ENCODE data around the gene FTO. TPM values are rescaled to one million over a fixed set of nuclear protein-coding genes. Genes with fewer than 3 reads are reported as not detected.

The FTO gene
- total RNA-seq, 2 experiments from 2014 or later = 48.6 to 53.2 TPM

GRCh38 chr16:53953336-53953735 lies 249.4 kb downstream of the FTO start:
- POLR2A ChIA-PET = no interaction called here
- CTCF ChIA-PET = no interaction called here
- TF ChIP-seq, protein P1, sequence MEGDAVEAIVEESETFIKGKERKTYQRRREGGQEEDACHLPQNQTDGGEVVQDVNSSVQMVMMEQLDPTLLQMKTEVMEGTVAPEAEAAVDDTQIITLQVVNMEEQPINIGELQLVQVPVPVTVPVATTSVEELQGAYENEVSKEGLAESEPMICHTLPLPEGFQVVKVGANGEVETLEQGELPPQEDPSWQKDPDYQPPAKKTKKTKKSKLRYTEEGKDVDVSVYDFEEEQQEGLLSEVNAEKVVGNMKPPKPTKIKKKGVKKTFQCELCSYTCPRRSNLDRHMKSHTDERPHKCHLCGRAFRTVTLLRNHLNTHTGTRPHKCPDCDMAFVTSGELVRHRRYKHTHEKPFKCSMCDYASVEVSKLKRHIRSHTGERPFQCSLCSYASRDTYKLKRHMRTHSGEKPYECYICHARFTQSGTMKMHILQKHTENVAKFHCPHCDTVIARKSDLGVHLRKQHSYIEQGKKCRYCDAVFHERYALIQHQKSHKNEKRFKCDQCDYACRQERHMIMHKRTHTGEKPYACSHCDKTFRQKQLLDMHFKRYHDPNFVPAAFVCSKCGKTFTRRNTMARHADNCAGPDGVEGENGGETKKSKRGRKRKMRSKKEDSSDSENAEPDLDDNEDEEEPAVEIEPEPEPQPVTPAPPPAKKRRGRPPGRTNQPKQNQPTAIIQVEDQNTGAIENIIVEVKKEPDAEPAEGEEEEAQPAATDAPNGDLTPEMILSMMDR (IDR thresholded peaks at IDR 0.05) = no peak
- no peaks in the 10 kb centered on the region for H3K27me3 Mint-ChIP-seq
- H3K27ac Mint-ChIP-seq = no peak overlapping the region
- H3K9me3 Mint-ChIP-seq = no peaks in the 10 kb centered on the region
- intact Hi-C loops (cut with micrococcal nuclease) = no loop called here
- DNase-seq (no peak), ATAC-seq (no peak)
- no peak overlapping the region for H3K4me3 Mint-ChIP-seq
- H3K36me3 Mint-ChIP-seq (ENCODE audit: low read depth) = peaks cover 9% of the 10 kb centered on the region
- peaks cover 27% of the 10 kb centered on the region for H3K4me1 Mint-ChIP-seq (ENCODE audit: low read depth)

GRCh38 chr16:53955221-53955875 lies 251.4 kb downstream of the FTO start:
- Mint-ChIP-seq H3K4me3 (no peak overlapping the region), H3K27ac (no peak overlapping the region), H3K27me3 (no peaks in the 10 kb centered on the region), H3K4me1 (ENCODE audit: low read depth) (peaks cover 24% of the 10 kb centered on the region), H3K9me3 (no peaks in the 10 kb centered on the region), H3K36me3 (ENCODE audit: low read depth) (peaks cover 9% of the 10 kb centered on the region)
- ATAC-seq (no peak), DNase-seq (no peak)
- TF ChIP-seq, protein P1 (IDR thresholded peaks at IDR 0.05) = no peak
- CTCF ChIA-PET = interaction anchor here (1.1 to 1.6 kb wide), 2 partner anchors 10 to 212 kb away, joined by 3 to 5 read pairs; no protein-coding TSS in a partner anchor
- POLR2A ChIA-PET = interaction anchor here (1.4 kb wide), 1 partner anchor 8 kb away, joined by 4 read pairs; no protein-coding TSS in a partner anchor
- intact Hi-C loops (cut with micrococcal nuclease) = no loop called here

DNA sequence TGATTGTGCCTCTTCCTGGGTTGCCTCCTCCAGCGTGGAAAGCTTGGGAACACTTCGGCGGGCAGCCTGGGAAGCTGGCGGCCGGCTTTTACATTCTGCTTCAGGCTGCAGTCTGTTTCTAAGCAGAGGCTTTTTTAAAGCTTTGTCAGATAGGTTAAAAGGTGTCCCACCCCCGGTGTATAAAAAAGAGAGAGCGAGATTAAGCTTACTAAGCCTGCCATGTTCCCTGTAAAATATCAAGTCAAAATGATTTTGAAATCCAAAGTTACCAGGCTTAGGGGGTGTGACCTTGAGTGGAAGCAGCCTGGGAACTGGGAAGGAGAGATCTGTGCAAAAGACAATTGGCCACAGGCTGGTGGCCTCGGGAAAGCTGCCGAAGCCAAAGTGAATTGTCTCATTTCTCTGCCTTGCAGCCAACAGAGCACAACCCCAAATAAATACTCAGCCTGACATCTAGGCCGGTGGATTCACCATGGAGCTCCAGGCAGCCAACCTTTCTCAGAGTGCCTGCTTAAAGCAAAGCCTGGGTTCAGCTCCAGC lies 254.5 kb downstream of the FTO start:
- H3K27me3 Mint-ChIP-seq = no peaks in the 10 kb centered on the region
- CTCF ChIA-PET = interaction anchor here (0.8 to 1.8 kb wide), 2 partner anchors 12 to 1506 kb away, joined by 3 to 7 read pairs; no protein-coding TSS in a partner anchor
- TF ChIP-seq, protein P1 (IDR thresholded peaks at IDR 0.05) = no peak
- H3K4me3 Mint-ChIP-seq = no peak overlapping the region
- H3K27ac Mint-ChIP-seq = no peak overlapping the region
- peaks cover 2% of the 10 kb centered on the region for H3K4me1 Mint-ChIP-seq (ENCODE audit: low read depth)
- intact Hi-C loops (cut with micrococcal nuclease) = no loop called here
- ATAC-seq (no peak), DNase-seq (no peak)
- POLR2A ChIA-PET = no interaction called here
- no peaks in the 10 kb centered on the region for H3K9me3 Mint-ChIP-seq
- peaks cover 12% of the 10 kb centered on the region for H3K36me3 Mint-ChIP-seq (ENCODE audit: low read depth)

DNA sequence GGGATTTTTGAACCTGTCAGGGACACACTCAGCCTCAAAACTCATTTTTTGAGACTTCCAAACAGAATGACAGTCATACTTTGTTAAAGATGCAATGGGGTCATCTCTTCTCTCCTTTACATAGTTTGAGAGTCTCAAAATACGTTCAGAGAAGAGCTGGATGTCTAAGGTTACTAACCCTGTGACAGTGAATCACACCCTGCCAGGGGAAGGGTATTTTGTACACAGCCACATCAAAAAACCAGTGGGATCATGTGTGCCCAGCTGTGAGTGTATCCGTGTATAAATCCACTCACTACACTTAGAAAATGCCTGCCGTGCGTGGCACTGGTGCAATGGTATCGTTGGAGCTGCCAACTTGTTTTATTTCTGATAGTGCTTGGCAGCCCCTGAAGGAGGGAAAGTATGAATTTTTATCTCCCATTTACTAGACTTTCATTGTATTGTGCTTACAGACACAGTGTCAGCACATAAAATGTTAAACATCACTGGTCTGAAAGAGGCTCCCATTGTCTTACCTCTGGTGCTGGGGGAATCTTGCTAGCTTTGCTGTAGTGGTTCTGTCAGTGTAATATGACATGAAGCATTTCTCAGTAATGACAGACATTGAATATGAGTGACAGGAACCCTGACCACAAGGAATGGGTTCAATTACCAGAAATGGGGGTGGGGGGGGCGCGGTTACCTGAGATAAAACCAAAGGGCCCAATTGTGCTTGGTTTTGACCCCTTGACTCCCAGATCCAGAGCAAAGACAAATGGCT lies 256.3 kb downstream of the FTO start:
- no peaks in the 10 kb centered on the region for H3K9me3 Mint-ChIP-seq
- H3K27me3 Mint-ChIP-seq = no peaks in the 10 kb centered on the region
- TF ChIP-seq, protein P1 (IDR thresholded peaks at IDR 0.05) = no peak
- ATAC-seq = no peak
- CTCF ChIA-PET = interaction anchor here (1.8 kb wide), 1 partner anchor 13 kb away, joined by 7 read pairs; no protein-coding TSS in a partner anchor
- H3K4me1 Mint-ChIP-seq (ENCODE audit: low read depth) = no peaks in the 10 kb centered on the region
- no peak overlapping the region for H3K27ac Mint-ChIP-seq
- peaks cover 7% of the 10 kb centered on the region for H3K36me3 Mint-ChIP-seq (ENCODE audit: low read depth)
- no peak overlapping the region for H3K4me3 Mint-ChIP-seq
- intact Hi-C loops (cut with micrococcal nuclease) = no loop called here
- no peak for DNase-seq
- POLR2A ChIA-PET = interaction anchor here (1.0 kb wide), 1 partner anchor 74 kb away, joined by 3 read pairs; no protein-coding TSS in a partner anchor

Data from activated CD8-positive, alpha-beta T cell treated with anti-CD3 and anti-CD28 coated beads for 36 hours (primary cell).